HG02938 (cell line): ENCODE measurements around the gene ZSCAN9.
A peak's percentile ranks its signal among the peaks of the same experiment; 100 is the strongest.

Experiments used
- ATAC-seq: cut with Tn5 transposase; IDR thresholded peaks from one replicate; pipeline ENCODE4 v1.9.1; 2021; ENCODE audit warnings: mild to moderate bottlenecking, moderate library complexity; ENCODE audit not compliant: unreplicated experiment

Gene ZSCAN9

GRCh38 chr6:28225056-28225834 is at the start of gene ZSCAN9:
Gene ZSCAN9 (plus strand): TSS chr6:28225275. CDS start chr6:28227085, 1,810 bp downstream.
- peak; percentile 83 for ATAC-seq

DNA sequence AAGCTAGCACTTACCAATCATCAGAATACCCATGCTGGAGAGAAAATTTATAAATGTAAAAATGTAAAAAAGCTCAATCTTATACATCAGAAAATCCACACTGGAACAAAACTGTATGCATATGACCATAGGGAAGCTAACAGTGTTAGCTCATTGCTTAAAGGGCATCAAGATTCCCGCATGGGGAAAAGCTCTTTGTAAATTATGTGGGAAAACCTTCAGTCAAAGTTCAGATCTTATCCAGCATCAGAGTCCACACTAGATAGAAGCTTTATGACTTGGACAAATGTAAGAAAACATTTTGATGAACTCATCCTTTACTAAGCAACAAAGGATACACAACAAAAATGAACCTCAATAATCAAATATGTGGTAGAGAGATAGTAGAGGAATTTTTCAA is 48.7 kb upstream of the ZSCAN9 start:
- ATAC-seq = no peak

DNA sequence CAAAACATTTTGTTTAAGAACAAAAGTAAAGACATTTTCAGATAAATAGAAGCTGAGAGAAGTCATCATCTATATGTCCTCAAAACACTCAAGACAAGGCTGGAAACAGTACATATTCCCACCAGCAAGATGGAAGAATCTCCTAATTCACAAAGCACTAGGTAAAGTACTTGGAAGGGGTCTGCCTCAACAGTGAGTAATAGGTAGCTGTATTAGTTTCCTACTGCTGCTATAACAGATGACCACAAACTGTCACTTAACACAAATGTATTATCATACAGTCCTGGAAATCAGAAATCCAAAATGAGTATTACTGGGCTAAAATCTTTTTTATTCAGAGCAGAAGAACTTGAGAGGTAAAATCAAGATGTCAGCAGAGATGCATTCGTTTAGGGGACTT is 42.8 kb upstream of the ZSCAN9 start:
- ATAC-seq = no peak

DNA sequence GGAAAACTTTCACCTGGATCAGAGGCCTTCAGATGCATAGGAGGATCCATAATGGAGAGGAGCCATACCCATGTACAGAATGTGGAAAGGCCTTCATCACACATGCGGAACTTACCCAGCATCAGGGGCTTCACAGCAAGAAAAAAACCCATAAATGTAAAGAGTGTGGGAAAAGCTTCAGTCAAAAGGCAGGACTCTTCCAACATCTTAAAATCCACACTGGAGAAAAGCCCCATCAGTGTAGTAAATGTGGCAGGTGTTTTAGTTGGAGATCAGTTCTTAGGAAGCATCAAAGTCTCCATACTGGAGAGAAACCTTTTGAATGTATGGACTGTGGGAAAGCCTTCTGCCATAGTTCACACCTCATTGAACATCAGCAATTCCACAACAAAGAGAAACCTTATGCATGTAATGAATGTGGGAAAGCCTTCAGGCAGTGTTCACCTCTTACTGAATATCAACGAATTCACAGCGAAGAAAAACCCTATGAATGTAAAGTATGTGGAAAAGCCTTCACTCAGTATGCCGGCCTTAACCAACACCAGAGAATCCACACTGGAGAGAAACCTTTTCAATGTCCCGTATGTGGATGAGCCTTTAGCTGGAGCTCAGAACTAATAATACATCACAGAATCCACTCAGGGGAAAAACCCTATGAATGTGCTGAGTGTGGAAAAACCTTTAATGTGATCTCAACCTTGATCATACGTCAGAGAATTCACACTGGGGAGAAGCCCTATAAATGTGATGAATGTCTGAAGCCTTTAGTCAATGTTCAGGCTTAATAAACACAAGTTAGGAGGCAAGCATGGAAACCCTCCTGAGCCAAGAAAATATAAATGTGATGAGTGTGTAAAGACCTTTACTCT is 36.7 kb upstream of the ZSCAN9 start:
- ATAC-seq = no peak

- no peak for ATAC-seq
Observed at GRCh38 chr6:28200020-28200419, 25.1 kb upstream of the ZSCAN9 start.

GRCh38 chr6:28203201-28203600 is 21.9 kb upstream of the ZSCAN9 start:
- ATAC-seq = no peak

DNA sequence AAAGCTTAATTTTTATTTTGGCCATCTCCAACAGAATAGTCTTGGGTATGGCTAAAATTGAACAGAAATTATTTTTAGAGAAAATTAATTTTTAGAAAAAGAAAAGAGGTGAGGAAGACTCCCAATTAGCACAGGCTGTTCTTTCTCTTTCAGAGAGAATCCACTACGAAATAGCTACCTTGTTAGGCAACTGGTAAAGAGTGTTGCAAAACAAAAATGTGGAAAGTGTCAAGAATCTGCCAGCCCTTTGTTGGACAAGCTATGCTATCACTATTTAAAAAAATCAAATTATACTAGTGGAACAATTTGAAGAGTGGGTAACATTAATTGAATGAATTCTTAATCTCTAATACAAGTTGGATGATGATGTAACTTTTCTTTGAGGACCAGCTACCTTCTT is 19.2 kb upstream of the ZSCAN9 start:
- no peak for ATAC-seq

GRCh38 chr6:28206527-28206926 is 18.5 kb upstream of the ZSCAN9 start:
- no peak for ATAC-seq

DNA sequence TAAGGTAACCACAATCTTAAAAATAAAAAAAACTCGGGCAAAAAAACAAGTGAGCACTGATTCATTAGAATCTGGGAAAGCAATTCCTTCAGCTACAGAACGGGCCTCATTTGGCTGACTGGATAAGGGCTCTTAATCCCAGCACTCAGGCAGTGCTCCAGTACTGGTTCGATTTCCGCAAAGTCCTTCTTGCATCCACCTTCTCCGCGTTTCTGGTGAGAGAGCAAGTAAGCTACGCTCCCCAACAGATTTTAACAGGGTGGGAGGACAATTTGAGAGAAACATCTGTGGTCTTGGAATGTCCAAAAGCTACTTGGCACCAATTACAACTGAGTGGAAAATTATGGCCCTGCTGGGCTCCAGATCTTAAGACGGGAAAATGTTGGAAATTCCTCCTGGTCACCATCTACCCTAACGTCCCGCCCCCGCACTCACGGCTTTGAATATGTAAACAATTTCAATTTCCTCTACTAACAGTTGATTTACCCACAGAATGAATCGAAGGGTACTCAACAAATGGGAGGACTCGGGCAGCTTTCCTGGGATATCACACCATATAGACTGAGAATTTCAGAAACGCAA is 18.1 kb upstream of the ZSCAN9 start:
- no peak for ATAC-seq

DNA sequence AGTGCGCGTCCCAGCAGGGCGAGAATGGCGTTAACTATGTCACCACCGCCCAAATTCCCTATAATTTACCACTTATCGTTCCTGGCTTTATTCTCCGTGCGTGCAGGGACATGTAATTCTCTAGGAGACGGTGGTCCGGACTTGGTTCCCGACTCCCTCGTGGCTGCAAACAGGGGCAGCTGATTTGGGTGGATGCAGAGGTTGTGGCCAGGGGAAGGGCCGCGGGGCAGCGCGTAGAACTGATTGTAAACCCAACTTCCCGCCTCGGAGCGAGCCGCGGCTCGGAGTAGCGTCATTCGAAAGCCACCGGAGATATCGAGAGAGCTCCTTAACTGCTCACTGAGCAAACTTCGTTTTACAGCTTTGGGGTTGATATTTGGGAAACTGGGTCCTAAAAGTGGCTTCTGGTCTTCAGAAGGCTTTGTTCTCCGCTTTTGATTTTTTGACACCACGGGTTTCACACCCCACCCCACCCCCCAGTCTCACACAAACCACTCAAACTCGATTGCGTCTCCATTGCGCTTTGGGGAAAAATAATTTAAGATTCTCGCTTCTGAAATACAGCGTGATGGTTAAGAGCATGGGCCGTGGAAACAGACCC is 17.5 kb upstream of the ZSCAN9 start:
- no peak for ATAC-seq

DNA sequence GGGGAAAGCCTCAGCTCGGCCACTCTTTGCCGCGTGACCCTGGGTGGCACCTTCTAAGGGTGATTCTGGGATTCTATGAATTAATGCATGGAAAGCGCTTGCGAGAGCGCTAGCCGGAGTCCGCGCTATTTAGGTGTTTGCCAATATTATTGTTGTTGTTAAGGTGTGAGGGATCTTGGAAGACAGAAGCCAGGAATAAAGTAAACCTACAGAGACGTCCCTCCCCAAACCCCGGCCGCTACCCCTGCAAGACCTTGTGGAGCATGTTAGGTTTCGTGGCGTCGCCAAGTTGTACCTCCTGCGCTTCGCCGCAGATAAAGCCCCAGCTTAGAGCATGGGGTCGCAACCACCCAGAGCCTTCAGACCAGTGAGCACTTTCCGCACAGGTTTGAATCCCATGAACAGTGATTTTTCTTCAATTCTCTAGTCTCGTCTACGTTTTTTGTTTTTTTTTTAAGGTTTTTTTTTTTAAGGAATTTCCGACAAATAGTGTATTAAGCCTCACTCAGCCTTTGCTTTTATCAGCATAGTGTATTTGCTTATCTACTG is 16.9 kb upstream of the ZSCAN9 start:
- no peak for ATAC-seq

DNA sequence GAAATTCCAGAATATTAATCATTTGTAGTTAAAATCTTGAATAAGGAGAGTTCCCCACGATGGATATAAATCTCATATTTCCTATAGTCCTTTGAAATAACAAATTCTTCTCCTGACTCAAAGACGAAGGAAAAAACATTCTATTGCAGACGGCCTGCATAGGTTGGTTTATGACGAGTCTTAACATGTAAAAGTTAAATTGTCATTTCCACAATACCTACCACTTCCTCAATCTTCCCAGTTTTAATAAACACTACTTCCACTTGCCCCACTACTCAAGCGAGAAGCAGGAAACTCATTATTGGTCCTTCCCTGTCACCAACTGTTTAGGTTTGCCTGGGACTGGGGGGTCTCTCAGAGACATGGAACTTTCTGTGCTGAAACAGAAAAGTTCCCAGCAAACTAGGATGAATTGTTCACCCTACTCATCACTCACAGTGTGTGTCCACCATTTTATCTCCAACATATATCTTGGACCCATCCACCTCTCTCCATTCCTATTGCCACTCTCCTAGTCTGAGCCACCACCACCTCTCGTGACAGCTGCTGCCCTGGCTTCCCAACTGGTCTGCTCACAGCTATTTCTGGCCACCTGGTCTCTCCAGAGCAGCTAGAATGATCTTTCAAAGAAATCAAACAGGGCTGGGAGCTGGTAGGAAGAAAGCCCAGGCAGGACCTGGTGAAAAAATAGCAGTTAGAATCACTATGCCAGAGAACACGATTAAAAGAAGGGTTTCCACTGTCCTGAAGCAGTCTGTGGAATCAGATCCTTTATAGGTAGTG is 15.1 kb upstream of the ZSCAN9 start:
- no peak for ATAC-seq

- ATAC-seq = peak; percentile 30
Observed at GRCh38 chr6:28211840-28212509, 13.1 kb upstream of the ZSCAN9 start.

GRCh38 chr6:28212510-28213212 is 12.4 kb upstream of the ZSCAN9 start:
- peak; percentile 50 for ATAC-seq

GRCh38 chr6:28213213-28213523 is 11.9 kb upstream of the ZSCAN9 start:
- no peak for ATAC-seq

- no peak for ATAC-seq
Observed at GRCh38 chr6:28215425-28215824, 9.7 kb upstream of the ZSCAN9 start.

- ATAC-seq = no peak
Observed at GRCh38 chr6:28217890-28218289, 7.2 kb upstream of the ZSCAN9 start.

- ATAC-seq = no peak
Observed at GRCh38 chr6:28218312-28219248, 6.5 kb upstream of the ZSCAN9 start.
